Mesothelial cell of epicardium (in vitro differentiated cells): Measurements from ENCODE around the gene TPRX1. TPM values are rescaled to one million over a fixed set of nuclear protein-coding genes. Genes with fewer than 3 reads are reported as not detected.
A peak's percentile ranks its signal among the peaks of the same experiment; 100 is the strongest.
"Not testable (repeated sequence)": the region's sequence is repeated elsewhere in the genome, so short reads cannot be mapped to it uniquely, and the experiment has no call there.

Source experiments
- DNase-seq, 2 experiments: peaks; one replicate each; pipeline ENCODE4 v3.0.0; 2021; ENCODE audit warnings: low spot score in 2 of 2; ENCODE audit not compliant: unreplicated experiment in 2 of 2
- H3K27ac Mint-ChIP-seq: 2 replicates; pipeline ENCODE4 v1.8.0; 2021; ENCODE audit warnings: mixed read lengths
- H3K27me3 Mint-ChIP-seq: 2 replicates; pipeline ENCODE4 v1.8.0; 2021; ENCODE audit warnings: low read depth, mixed read lengths
- H3K36me3 Mint-ChIP-seq: 2 replicates; pipeline ENCODE4 v1.8.0; 2021; ENCODE audit warnings: mixed read lengths
- H3K4me1 Mint-ChIP-seq: 2 replicates; pipeline ENCODE4 v1.8.0; 2021; ENCODE audit warnings: mixed read lengths
- H3K4me3 Mint-ChIP-seq: 2 replicates; pipeline ENCODE4 v1.8.0; 2021; ENCODE audit warnings: mild to moderate bottlenecking, moderate library complexity, mixed read lengths
- H3K9me3 Mint-ChIP-seq: 2 replicates; pipeline ENCODE4 v1.8.0; 2021; ENCODE audit warnings: mixed read lengths
- total RNA-seq: library from RNA; stranded (reverse); gene quantifications from 3 replicates; pipeline ENCODE4 v1.2.1, GENCODE V29; 2021
- TF ChIP-seq, protein P1 (sequence below): fragments of 200-600 bp; sonication (generic); IDR thresholded peaks from one replicate; pipeline ENCODE4 v1.5.0; 2021; ENCODE audit warnings: antibody characterized with exemption; ENCODE audit not compliant: unreplicated experiment

TPRX1 gene
- total RNA-seq, 1 donor from 2014 or later: not detected

DNA sequence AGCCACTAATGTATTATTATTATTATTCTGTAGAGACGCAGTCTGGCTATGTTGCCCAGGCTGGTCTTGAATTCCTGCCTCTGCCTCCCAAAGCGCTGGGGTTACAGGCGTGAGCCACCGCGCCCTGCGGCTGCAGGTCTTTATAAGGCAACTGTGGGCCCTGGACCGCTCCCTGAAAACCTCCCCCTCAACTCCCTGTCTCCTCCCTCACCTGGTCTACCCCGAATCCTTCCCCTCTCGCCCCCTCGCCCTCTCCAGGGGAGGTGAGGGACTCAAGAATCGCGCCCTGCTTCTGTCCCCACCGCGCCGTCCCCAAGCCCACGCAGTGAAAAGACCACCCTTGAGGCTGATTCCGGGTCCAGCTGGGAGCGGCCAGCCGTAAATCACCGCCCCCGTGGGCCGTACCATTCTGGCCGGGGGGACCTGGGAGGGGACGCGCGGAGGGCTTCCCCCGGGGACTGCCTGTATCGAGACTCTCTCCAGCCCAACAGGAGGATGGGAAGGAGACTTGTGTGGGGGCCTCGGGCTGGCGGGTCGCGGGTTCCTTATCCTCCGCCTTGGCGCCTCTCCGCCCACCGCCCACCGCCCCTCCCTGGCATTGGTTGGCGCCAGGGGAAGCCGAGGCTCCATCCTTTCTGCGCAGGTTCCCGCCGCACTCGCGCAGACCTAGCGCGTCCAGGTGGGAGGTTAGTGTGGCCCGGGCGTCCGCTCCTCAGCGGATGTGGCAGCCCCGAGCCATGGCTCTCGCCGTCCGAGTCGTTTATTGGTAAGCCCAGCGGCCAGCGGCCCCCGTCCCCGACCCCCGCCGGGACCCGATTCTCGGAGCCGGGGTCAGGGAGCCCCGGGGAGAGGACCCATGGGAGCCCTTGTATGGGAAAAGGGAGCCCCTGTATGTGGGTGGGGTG, 26.1 kb downstream of the TPRX1 start, which contains the start of gene SELENOW:
Gene SELENOW (plus strand): TSS at position 655 of the 905 bp plus-strand sequence. CDS start 83 bp downstream, at position 738.
- H3K4me3 Mint-ChIP-seq: peak within 1 kb of the TSS; percentile 91

DNA sequence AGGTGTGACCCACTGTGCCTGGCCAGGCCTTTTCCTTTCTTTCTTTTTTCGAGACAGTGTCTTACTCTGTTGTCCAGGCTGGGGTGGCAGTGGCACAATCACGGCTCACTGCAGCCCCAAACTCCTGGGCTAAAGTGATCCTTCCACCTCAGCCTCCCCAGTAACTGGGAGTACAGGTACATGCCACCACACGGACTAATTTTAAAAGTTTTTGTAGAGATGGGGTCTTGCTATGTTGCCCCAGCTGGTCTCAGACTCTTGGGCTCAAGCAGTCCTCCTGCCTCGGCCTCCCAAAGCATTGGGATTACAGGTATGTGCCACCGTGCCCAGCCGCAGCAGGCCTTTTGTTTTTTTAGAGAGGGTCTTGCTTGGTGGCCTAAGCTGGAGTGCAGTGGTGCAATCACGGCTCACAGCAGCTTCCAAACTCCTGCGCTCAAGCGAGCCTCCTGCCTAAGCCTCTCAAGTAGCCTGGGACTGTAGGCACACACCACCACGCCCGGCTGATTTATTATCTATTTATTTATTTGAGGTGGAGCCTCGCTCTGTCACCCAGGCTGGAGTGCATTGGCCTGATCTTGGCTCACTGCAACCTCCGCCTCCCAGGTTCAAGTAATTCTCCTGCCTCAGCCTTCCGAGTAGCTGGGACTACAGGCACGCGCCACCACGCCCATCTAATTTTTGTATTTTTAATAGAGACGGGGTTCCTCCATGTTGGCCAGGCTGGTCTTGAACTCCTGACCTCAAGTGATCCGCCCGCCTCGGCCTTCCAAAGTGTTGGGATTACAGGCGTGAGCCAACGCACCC, 26.9 kb downstream of the TPRX1 start:
- not testable (repeated sequence) for H3K9me3 Mint-ChIP-seq, DNase-seq, H3K27me3 Mint-ChIP-seq
- Mint-ChIP-seq H3K27ac (peak overlapping the region; percentile 92), H3K4me1 (peaks cover 18% of the 10 kb centered on the region), H3K4me3 (peak overlapping the region; percentile 91), H3K36me3 (peaks cover 12% of the 10 kb centered on the region)

More for the DNA sequence above, 26.1 kb downstream of the TPRX1 start, which contains the start of gene SELENOW:
- no peaks in the 10 kb centered on the region for H3K9me3 Mint-ChIP-seq
- TF ChIP-seq, protein P1, sequence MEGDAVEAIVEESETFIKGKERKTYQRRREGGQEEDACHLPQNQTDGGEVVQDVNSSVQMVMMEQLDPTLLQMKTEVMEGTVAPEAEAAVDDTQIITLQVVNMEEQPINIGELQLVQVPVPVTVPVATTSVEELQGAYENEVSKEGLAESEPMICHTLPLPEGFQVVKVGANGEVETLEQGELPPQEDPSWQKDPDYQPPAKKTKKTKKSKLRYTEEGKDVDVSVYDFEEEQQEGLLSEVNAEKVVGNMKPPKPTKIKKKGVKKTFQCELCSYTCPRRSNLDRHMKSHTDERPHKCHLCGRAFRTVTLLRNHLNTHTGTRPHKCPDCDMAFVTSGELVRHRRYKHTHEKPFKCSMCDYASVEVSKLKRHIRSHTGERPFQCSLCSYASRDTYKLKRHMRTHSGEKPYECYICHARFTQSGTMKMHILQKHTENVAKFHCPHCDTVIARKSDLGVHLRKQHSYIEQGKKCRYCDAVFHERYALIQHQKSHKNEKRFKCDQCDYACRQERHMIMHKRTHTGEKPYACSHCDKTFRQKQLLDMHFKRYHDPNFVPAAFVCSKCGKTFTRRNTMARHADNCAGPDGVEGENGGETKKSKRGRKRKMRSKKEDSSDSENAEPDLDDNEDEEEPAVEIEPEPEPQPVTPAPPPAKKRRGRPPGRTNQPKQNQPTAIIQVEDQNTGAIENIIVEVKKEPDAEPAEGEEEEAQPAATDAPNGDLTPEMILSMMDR: no peak
- H3K4me1 Mint-ChIP-seq: peaks cover 18% of the 10 kb centered on the region
- H3K27ac Mint-ChIP-seq: peak within 1 kb of the TSS; percentile 92
- no peaks in the 10 kb centered on the region for H3K27me3 Mint-ChIP-seq
- peak; percentile 68 to 86 for DNase-seq
- peaks cover 12% of the 10 kb centered on the region for H3K36me3 Mint-ChIP-seq

DNA sequence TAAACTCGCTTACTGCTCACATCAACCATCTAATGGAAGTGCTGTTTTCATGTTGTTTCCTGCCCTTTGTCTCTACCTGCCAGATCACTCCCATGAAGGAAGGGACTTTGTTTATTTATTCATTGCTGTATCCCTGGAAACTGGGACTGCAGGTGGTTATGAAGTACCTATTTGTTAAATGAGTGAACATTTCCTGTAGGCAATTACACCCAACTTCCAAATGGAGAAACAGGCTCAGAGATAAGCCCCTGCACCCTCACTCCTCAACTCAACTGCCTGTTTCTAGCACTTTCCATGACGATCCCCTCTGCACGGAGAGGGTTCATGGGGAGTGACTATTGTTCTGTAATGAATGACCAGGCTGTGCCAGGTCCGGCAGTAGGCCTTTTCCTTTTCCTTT, 27.8 kb downstream of the TPRX1 start:
- H3K36me3 Mint-ChIP-seq: peaks cover 5% of the 10 kb centered on the region
- H3K4me3 Mint-ChIP-seq: no peak overlapping the region
- no peak for DNase-seq
- peaks cover 18% of the 10 kb centered on the region for H3K4me1 Mint-ChIP-seq
- H3K27ac Mint-ChIP-seq: no peak overlapping the region
- TF ChIP-seq, protein P1: no peak
- no peaks in the 10 kb centered on the region for H3K27me3 Mint-ChIP-seq
- no peaks in the 10 kb centered on the region for H3K9me3 Mint-ChIP-seq

DNA sequence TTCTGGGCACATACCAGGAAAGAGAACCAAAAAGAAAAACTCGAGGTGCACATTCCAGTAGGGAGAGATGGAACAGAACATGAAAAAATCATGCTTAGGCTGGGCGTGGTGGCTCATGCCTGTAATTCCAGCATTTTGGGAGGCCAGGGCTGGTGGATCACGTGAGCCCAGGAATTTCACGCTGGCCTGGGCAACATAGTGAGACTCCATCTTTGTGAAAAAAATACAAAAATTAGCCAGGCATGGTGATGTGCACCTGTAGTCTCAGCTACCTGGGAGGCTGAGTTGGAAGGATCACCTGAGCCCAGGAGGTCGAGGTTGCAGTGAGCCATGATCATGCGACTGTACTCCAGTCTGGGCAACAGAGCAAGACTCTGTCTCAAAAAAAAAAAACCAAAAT, 33.1 kb downstream of the TPRX1 start:
- DNase-seq, H3K4me1 Mint-ChIP-seq, H3K36me3 Mint-ChIP-seq, H3K4me3 Mint-ChIP-seq, H3K27me3 Mint-ChIP-seq, H3K9me3 Mint-ChIP-seq, H3K27ac Mint-ChIP-seq: not testable (repeated sequence)

DNA sequence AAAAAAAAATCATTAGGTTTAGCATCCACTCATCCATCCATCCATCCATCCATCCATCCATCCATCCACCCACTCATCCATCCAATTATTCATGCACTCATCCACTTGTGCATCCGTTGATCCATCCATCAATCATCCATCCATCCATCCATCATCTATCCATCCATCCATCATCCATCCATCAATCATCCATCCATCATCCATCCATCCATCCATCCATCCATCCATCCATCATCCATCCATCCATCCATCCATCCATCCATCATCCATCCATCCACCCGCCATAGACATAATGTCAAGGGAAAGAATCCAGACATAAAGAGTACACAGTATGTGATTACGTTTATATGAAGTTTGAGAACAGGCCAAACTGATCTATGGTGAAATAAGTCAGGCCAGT, 34.8 kb downstream of the TPRX1 start:
- no peaks in the 10 kb centered on the region for H3K36me3 Mint-ChIP-seq
- TF ChIP-seq, protein P1: no peak
- H3K9me3 Mint-ChIP-seq: no peaks in the 10 kb centered on the region
- no peaks in the 10 kb centered on the region for H3K27me3 Mint-ChIP-seq
- no peak for DNase-seq
- no peak overlapping the region for H3K27ac Mint-ChIP-seq
- H3K4me1 Mint-ChIP-seq: peaks cover 8% of the 10 kb centered on the region
- H3K4me3 Mint-ChIP-seq: no peak overlapping the region

DNA sequence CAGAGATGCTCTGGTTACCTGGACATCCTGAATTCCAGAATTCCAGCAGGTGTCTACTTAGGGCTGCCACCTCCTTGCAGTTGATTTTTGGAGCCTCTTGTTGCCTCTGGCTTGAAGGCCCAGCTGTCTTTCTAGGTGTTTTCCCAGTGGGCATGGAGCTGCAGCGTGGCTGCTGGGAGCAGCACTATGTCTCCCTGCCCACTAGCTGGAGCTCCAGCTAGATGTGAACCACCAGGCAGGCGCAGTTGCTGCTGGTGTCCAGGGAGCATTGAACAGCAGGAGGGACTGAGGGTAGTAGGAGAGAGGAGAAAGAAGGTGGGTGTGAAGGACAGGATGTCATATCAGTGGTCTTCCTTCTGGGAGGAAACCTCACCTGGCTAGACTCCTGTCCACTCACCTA, 35.7 kb downstream of the TPRX1 start:
- no peaks in the 10 kb centered on the region for H3K27me3 Mint-ChIP-seq
- no peaks in the 10 kb centered on the region for H3K36me3 Mint-ChIP-seq
- no peak overlapping the region for H3K4me3 Mint-ChIP-seq
- H3K4me1 Mint-ChIP-seq: peaks cover 8% of the 10 kb centered on the region
- no peak overlapping the region for H3K27ac Mint-ChIP-seq
- TF ChIP-seq, protein P1: no peak
- no peak for DNase-seq
- H3K9me3 Mint-ChIP-seq: no peaks in the 10 kb centered on the region
